SK-N-SH treated with all-trans-retinoic acid at 6 μM for 48 hours (cell line): ENCODE data around the gene TMEM254.
"Not testable (repeated sequence)": the region's sequence is repeated elsewhere in the genome, so short reads cannot be mapped to it uniquely, and the experiment has no call there.

ENCODE experiments used
- ATAC-seq: fragments of 200-7000 bp; cut with Tn5 transposase; 3 replicates; pipeline ENCODE4 v1.9.1; 2020; ENCODE audit warnings: mild to moderate bottlenecking, moderate library complexity
- ARNTL ChIP-seq: fragments of 450-650 bp; formaldehyde crosslinking; IDR thresholded peaks from 2 replicates; pipeline ENCODE4 v1.5.0; 2020; ENCODE audit warnings: low read depth, mild to moderate bottlenecking, moderate library complexity, borderline replicate concordance
- BACH2 ChIP-seq: fragments of 250-450 bp; sonication (Bioruptor Pico); IDR thresholded peaks from 2 replicates; pipeline ENCODE4 v1.9.0; 2021; ENCODE audit warnings: mild to moderate bottlenecking, borderline replicate concordance
- CSDC2 ChIP-seq: fragments of 250-450 bp; sonication (Bioruptor Pico); IDR thresholded peaks from 2 replicates; pipeline ENCODE4 v1.5.0; 2020; ENCODE audit warnings: mild to moderate bottlenecking, moderate library complexity
- ESRRG ChIP-seq: fragments of 250-450 bp; sonication (Bioruptor Pico); IDR thresholded peaks from 2 replicates; pipeline ENCODE4 v1.6.1; 2021; ENCODE audit warnings: mild to moderate bottlenecking
- GLIS3 ChIP-seq: fragments of 250-450 bp; sonication (Bioruptor Pico); IDR thresholded peaks from 2 replicates; pipeline ENCODE4 v1.5.0; 2020; ENCODE audit warnings: mild to moderate bottlenecking, moderate library complexity
- ISL1 ChIP-seq: fragments of 250-450 bp; sonication (Bioruptor Pico); IDR thresholded peaks from 2 replicates; pipeline ENCODE4 v2.1.2; 2022; ENCODE audit warnings: mild to moderate bottlenecking, moderate library complexity
- OSR1 ChIP-seq: fragments of 250-450 bp; sonication (Bioruptor Pico); IDR thresholded peaks from 2 replicates; pipeline ENCODE4 v1.8.0; 2022; ENCODE audit warnings: moderate library complexity, mild to moderate bottlenecking, inconsistent platforms
- PPARA ChIP-seq: fragments of 250-450 bp; sonication (Bioruptor Pico); IDR thresholded peaks from 2 replicates; pipeline ENCODE4 v1.5.0; 2020; ENCODE audit warnings: mild to moderate bottlenecking, borderline replicate concordance
- RARB ChIP-seq: fragments of 250-450 bp; sonication (Bioruptor Pico); IDR thresholded peaks from 2 replicates; pipeline ENCODE4 v1.8.0; 2021; ENCODE audit warnings: mild to moderate bottlenecking, moderate library complexity
- SNAI2 ChIP-seq: fragments of 250-450 bp; sonication (Bioruptor Pico); IDR thresholded peaks from 2 replicates; pipeline ENCODE4 v1.5.0; 2020; ENCODE audit warnings: mild to moderate bottlenecking, moderate library complexity
- TCF4 ChIP-seq: fragments of 250-450 bp; sonication (Bioruptor Pico); IDR thresholded peaks from 2 replicates; pipeline ENCODE4 v1.8.0; 2021; ENCODE audit warnings: mild to moderate bottlenecking, moderate library complexity, borderline replicate concordance
- TOX ChIP-seq: fragments of 250-450 bp; sonication (Bioruptor Pico); IDR thresholded peaks from 2 replicates; pipeline ENCODE4 v1.8.0; 2021; ENCODE audit warnings: mild to moderate bottlenecking, moderate library complexity, borderline replicate concordance
- ZC3H10 ChIP-seq: fragments of 250-450 bp; sonication (Bioruptor Pico); IDR thresholded peaks from 2 replicates; pipeline ENCODE4 v1.5.1; 2021; ENCODE audit warnings: mild to moderate bottlenecking, moderate library complexity
- ZFP30 ChIP-seq: fragments of 450-650 bp; formaldehyde crosslinking; IDR thresholded peaks from 2 replicates; pipeline ENCODE4 v1.5.0; 2022; ENCODE audit warnings: mild to moderate bottlenecking, moderate library complexity
- ZNF565 ChIP-seq: fragments of 450-650 bp; formaldehyde crosslinking; conservative IDR thresholded peaks from 2 replicates; pipeline ENCODE4 v1.5.0; 2020; ENCODE audit warnings: low read depth, mild to moderate bottlenecking, moderate library complexity
- ZNF70 ChIP-seq: fragments of 450-650 bp; formaldehyde crosslinking; IDR thresholded peaks from 2 replicates; pipeline ENCODE4 v1.5.0; 2020; ENCODE audit warnings: mild to moderate bottlenecking, moderate library complexity
- ZNF8 ChIP-seq: fragments of 450-650 bp; formaldehyde crosslinking; IDR thresholded peaks from 2 replicates; pipeline ENCODE4 v1.5.0; 2020; ENCODE audit warnings: mild to moderate bottlenecking, moderate library complexity
- TF ChIP-seq, protein P1 (sequence below): fragments of 250-450 bp; sonication (Bioruptor Pico); IDR thresholded peaks from 2 replicates; pipeline ENCODE4 v1.5.1; 2020; ENCODE audit warnings: low read depth, mild to moderate bottlenecking, moderate library complexity
- TF ChIP-seq, protein P2 (sequence below): fragments of 250-450 bp; sonication (Bioruptor Pico); IDR thresholded peaks from 2 replicates; pipeline ENCODE4 v1.8.0; 2020; ENCODE audit warnings: mild to moderate bottlenecking, moderate library complexity, borderline replicate concordance
- TF ChIP-seq, protein P3 (sequence below): fragments of 250-450 bp; sonication (Bioruptor Pico); IDR thresholded peaks from 2 replicates; pipeline ENCODE4 v1.8.0; 2021; ENCODE audit warnings: low read depth, mild to moderate bottlenecking, moderate library complexity, borderline replicate concordance
- TF ChIP-seq, protein P4 (sequence below): fragments of 250-450 bp; sonication (Bioruptor Pico); IDR thresholded peaks from 2 replicates; pipeline ENCODE4 v1.5.0; 2020; ENCODE audit warnings: mild to moderate bottlenecking, moderate library complexity
- TF ChIP-seq, protein P5 (sequence below): fragments of 250-450 bp; sonication (Bioruptor Pico); IDR thresholded peaks from 2 replicates; pipeline ENCODE4 v1.5.1; 2021; ENCODE audit warnings: mild to moderate bottlenecking, moderate library complexity

Gene TMEM254

DNA sequence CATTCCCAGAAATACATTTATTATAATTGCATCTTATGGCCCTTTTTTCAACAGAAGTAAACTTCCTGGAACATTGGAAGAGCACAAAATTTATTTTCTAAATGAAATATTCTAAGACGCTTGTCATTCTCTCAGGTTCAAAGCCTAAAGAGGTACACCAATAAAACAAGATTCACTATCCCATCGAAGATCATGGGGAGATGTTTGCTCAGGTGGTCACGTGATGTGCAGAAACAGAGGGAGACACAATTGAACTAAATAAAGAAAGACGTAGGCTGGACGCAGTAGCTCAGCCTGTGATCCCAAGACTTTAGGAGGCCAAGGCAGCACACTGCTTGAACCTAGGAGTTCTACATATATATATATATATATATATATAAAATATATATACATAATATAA lies 46.0 kb upstream of the TMEM254 start (continued):
- TF ChIP-seq OSR1 (no peak), GLIS3 (CRISPR knock-in tag) (no peak), ZFP30 (CRISPR knock-in tag) (no peak), RARB (CRISPR knock-in tag) (no peak)
- TF ChIP-seq, protein P1, sequence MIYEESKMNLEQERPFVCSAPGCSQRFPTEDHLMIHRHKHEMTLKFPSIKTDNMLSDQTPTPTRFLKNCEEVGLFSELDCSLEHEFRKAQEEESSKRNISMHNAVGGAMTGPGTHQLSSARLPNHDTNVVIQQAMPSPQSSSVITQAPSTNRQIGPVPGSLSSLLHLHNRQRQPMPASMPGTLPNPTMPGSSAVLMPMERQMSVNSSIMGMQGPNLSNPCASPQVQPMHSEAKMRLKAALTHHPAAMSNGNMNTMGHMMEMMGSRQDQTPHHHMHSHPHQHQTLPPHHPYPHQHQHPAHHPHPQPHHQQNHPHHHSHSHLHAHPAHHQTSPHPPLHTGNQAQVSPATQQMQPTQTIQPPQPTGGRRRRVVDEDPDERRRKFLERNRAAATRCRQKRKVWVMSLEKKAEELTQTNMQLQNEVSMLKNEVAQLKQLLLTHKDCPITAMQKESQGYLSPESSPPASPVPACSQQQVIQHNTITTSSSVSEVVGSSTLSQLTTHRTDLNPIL (CRISPR knock-in tag), result no peak

DNA sequence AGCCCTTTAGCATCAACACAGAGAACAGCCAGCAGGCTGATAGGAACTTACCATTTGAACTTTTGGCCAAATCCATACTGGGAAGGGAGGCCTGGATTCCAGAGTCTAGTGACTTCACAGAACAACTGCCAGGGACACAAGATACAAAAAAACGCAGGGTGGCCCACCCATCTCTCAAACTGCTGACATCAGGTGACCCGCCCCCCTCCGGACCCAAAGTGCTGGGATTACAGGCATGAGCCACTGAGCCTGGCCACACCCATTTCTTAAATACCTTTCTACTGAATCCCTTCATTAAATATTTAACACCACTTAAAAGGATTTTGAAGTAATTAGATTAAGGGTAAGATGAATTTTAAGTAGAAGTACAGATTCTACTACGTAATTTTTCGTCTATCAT lies 43.7 kb upstream of the TMEM254 start:
- not testable (repeated sequence) for ATAC-seq

DNA sequence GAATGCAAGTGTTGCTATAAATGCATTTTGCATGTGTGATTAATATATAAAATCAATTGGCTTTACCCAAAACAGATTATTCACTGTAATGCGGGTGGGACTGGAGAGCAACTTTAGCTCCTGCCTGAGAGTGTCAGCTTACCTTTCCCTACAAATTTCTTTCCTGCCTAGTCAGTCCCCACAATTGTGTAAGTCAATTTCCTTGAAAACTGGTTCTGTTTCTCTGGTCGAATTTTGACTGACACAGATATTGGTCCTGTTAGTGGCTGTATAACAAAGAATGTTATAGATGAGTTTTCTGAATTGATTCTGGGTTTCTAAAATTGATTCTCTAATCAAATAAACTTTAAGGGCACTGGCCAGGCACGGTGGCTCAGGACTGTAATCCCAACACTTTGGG lies 43.0 kb upstream of the TMEM254 start:
- ATAC-seq, result not testable (repeated sequence)

DNA sequence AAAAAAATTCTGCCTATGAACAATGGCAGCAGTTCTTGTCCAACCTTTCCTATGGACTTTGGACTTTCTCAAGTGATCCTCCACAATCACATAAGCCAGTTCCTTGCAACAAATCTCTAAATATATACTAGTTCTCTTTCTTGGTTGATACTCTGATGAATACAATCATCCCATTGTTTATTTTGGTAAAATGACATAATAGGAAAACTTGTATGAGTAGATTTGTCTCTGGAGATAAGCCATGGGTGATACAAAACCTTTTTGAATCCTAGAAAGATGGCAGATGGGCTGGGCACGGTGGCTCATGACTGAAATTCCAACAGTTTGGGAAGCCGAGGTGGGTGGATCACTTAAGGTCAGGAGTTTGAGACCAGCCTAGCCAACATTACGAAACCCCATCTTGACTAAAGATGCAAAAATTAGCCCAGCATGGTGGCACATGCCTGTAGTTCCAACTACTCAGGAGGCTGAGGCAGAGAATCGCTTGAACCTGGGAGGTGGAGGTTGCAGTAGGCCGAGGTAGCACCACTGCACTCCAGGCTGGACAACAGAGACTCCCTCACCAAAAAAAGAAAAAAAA lies 41.5 kb upstream of the TMEM254 start:
- not testable (repeated sequence) for ATAC-seq

DNA sequence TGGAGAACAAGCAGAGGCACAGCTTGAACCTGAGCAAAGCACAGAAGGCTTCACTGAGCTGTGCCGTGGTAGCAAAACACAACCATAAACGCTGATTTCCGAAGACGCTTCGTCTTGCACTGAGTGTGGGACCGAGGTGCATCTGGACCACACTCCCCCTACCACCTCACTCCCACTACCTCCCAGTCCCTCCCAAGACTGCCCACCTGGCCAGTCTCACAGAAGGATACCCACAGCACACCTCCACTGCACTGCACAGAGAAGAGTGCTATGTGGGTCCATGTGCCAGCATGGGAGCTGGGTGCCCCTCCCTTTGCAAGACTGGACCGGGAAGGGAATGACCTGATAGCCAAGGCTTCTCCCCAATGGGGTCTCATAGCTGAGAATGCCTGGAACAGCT lies 40.2 kb upstream of the TMEM254 start:
- not testable (repeated sequence) for ATAC-seq

DNA sequence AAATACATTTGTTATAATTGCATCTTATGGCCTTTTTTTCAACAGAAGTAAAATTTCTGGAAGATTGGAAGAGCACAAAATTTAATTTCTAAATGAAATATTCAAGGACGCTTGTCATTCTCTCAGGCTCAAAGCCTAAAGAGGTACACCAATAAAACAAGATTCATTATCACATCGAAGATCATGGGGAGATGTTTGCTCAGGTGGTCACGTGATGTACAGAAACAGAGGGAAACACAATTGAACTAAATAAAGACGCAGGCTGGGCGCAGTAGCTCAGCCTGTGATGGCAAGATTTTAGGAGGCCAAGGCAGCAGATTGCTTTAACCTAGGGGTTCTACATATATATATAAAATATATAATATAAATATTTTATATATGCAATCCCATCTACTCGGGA lies 37.3 kb upstream of the TMEM254 start:
- TF ChIP-seq GLIS3 (CRISPR knock-in tag) (no peak), OSR1 (no peak), TOX (CRISPR knock-in tag) (no peak), ZNF565 (CRISPR knock-in tag) (no peak), ZNF8 (CRISPR knock-in tag) (no peak), SNAI2 (no peak), TCF4 (CRISPR knock-in tag) (no peak), ARNTL (no peak), ZNF70 (CRISPR knock-in tag) (no peak), ZC3H10 (CRISPR knock-in tag) (no peak), BACH2 (CRISPR knock-in tag) (no peak), CSDC2 (CRISPR knock-in tag) (no peak), ISL1 (CRISPR knock-in tag) (no peak), ESRRG (CRISPR knock-in tag) (no peak), PPARA (no peak)
- TF ChIP-seq, protein P2, sequence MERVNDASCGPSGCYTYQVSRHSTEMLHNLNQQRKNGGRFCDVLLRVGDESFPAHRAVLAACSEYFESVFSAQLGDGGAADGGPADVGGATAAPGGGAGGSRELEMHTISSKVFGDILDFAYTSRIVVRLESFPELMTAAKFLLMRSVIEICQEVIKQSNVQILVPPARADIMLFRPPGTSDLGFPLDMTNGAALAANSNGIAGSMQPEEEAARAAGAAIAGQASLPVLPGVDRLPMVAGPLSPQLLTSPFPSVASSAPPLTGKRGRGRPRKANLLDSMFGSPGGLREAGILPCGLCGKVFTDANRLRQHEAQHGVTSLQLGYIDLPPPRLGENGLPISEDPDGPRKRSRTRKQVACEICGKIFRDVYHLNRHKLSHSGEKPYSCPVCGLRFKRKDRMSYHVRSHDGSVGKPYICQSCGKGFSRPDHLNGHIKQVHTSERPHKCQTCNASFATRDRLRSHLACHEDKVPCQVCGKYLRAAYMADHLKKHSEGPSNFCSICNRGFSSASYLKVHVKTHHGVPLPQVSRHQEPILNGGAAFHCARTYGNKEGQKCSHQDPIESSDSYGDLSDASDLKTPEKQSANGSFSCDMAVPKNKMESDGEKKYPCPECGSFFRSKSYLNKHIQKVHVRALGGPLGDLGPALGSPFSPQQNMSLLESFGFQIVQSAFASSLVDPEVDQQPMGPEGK (CRISPR knock-in tag), result no peak
- TF ChIP-seq, protein P3, sequence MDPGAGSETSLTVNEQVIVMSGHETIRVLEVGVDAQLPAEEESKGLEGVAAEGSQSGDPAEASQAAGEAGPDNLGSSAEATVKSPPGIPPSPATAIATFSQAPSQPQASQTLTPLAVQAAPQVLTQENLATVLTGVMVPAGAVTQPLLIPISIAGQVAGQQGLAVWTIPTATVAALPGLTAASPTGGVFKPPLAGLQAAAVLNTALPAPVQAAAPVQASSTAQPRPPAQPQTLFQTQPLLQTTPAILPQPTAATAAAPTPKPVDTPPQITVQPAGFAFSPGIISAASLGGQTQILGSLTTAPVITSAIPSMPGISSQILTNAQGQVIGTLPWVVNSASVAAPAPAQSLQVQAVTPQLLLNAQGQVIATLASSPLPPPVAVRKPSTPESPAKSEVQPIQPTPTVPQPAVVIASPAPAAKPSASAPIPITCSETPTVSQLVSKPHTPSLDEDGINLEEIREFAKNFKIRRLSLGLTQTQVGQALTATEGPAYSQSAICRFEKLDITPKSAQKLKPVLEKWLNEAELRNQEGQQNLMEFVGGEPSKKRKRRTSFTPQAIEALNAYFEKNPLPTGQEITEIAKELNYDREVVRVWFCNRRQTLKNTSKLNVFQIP (CRISPR knock-in tag), result no peak
- TF ChIP-seq, protein P4, sequence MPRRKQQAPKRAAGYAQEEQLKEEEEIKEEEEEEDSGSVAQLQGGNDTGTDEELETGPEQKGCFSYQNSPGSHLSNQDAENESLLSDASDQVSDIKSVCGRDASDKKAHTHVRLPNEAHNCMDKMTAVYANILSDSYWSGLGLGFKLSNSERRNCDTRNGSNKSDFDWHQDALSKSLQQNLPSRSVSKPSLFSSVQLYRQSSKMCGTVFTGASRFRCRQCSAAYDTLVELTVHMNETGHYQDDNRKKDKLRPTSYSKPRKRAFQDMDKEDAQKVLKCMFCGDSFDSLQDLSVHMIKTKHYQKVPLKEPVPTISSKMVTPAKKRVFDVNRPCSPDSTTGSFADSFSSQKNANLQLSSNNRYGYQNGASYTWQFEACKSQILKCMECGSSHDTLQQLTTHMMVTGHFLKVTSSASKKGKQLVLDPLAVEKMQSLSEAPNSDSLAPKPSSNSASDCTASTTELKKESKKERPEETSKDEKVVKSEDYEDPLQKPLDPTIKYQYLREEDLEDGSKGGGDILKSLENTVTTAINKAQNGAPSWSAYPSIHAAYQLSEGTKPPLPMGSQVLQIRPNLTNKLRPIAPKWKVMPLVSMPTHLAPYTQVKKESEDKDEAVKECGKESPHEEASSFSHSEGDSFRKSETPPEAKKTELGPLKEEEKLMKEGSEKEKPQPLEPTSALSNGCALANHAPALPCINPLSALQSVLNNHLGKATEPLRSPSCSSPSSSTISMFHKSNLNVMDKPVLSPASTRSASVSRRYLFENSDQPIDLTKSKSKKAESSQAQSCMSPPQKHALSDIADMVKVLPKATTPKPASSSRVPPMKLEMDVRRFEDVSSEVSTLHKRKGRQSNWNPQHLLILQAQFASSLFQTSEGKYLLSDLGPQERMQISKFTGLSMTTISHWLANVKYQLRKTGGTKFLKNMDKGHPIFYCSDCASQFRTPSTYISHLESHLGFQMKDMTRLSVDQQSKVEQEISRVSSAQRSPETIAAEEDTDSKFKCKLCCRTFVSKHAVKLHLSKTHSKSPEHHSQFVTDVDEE (CRISPR knock-in tag), result no peak
- TF ChIP-seq, protein P5, sequence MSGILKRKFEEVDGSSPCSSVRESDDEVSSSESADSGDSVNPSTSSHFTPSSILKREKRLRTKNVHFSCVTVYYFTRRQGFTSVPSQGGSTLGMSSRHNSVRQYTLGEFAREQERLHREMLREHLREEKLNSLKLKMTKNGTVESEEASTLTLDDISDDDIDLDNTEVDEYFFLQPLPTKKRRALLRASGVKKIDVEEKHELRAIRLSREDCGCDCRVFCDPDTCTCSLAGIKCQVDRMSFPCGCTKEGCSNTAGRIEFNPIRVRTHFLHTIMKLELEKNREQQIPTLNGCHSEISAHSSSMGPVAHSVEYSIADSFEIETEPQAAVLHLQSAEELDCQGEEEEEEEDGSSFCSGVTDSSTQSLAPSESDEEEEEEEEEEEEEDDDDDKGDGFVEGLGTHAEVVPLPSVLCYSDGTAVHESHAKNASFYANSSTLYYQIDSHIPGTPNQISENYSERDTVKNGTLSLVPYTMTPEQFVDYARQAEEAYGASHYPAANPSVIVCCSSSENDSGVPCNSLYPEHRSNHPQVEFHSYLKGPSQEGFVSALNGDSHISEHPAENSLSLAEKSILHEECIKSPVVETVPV (CRISPR knock-in tag), result no peak
- TF ChIP-seq, protein P1 (CRISPR knock-in tag), result no peak
- no peak for ATAC-seq

DNA sequence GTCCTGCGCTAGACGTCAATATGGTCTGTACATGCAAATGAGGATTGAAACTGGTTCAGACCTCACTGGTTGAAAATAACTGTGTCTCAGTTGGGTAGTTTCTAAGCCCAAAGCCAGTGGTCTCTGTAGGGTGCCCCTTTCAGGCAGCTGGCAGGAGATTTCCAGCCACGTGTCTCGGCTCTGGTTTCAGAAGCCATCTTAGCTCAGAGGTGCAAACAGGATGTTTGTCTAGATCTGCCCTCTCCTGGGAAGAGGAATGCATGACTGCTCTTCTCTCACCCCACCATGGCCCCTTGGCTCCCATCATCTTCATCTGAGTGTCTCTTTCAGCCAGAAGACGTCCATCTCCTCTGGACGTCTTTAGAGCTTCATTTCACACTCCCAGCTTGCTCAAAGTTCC lies 33.5 kb upstream of the TMEM254 start:
- not testable (repeated sequence) for ATAC-seq
